HepG2 (cell line): ENCODE results near the gene TCF23. TPM values are rescaled to one million over a fixed set of nuclear protein-coding genes. Genes with fewer than 3 reads are reported as not detected.

Experiments used
- HIVEP1 ChIP-seq: sonication (generic); formaldehyde crosslinking; IDR thresholded peaks from 2 replicates; pipeline ENCODE4 v1.4.0; 2020; ENCODE audit warnings: mild to moderate bottlenecking, missing genetic modification reagents
- MED1 ChIP-seq: sonication (generic); formaldehyde crosslinking; IDR thresholded peaks from 2 replicates; pipeline ENCODE4 v1.4.0; 2020; ENCODE audit warnings: missing genetic modification reagents
- SMAD9 ChIP-seq: sonication (generic); formaldehyde crosslinking; IDR thresholded peaks from 2 replicates; pipeline ENCODE4 v1.5.1; 2020; ENCODE audit warnings: mild to moderate bottlenecking, missing genetic modification reagents
- SMYD3 ChIP-seq: sonication (generic); formaldehyde crosslinking; IDR thresholded peaks from 2 replicates; pipeline ENCODE4 v1.8.1; 2023; ENCODE audit warnings: mild to moderate bottlenecking, missing genetic modification reagents
- ZKSCAN1 ChIP-seq: fragments of 150-350 bp; IDR thresholded peaks from 2 replicates; pipeline ENCODE4 v1.6.1; 2014; ENCODE audit warnings: low read length
- ZKSCAN5 ChIP-seq: sonication (generic); formaldehyde crosslinking; IDR thresholded peaks from 2 replicates; pipeline ENCODE4 v1.5.1; 2020; ENCODE audit warnings: mild to moderate bottlenecking, missing genetic modification reagents
- ZNF17 ChIP-seq: sonication (generic); formaldehyde crosslinking; IDR thresholded peaks from 2 replicates; pipeline ENCODE4 v1.5.0; 2020; ENCODE audit warnings: mild to moderate bottlenecking, missing genetic modification reagents
- ZNF256 ChIP-seq: sonication (generic); formaldehyde crosslinking; conservative IDR thresholded peaks from 2 replicates; pipeline ENCODE4 v1.4.0; 2020; ENCODE audit warnings: missing genetic modification reagents
- polyA plus RNA-seq, 8 experiments: library from polyadenylated mRNA; depleted of rRNA in 3 of 8; stranded (reverse) in 7 of 8; unstranded in 1 of 8; fragments of >200 nt; fragmentation: Illumina TruSeq in 4 of 8; extraction: Trizol in 4 of 8; gene quantifications; 2 replicates each; pipeline versions ENCODE4 v1.2.1 to v1.2.3, GENCODE V29; 2011 to 2016; ENCODE audit warnings: low read depth in 4 of 8, missing spikeins in 1 of 8, mixed read lengths in 1 of 8; ENCODE audit not compliant: insufficient read depth in 1 of 8
- total RNA-seq, 5 experiments: library from RNA; depleted of rRNA; stranded (reverse); fragments of >200 nt; fragmentation: Illumina TruSeq; extraction: Trizol; gene quantifications; 2 replicates each; pipeline ENCODE4 v1.2.3, GENCODE V29; 2016; ENCODE audit warnings: low read depth in 1 of 5
- TF ChIP-seq, protein P1 (sequence below): sonication (generic); formaldehyde crosslinking; IDR thresholded peaks from 2 replicates; pipeline ENCODE4 v1.4.0; 2020; ENCODE audit warnings: mild to moderate bottlenecking, missing genetic modification reagents, borderline replicate concordance
- TF ChIP-seq, protein P2 (sequence below): sonication (generic); formaldehyde crosslinking; IDR thresholded peaks from 2 replicates; pipeline ENCODE4 v1.4.0; 2020; ENCODE audit warnings: missing genetic modification reagents
- TF ChIP-seq, protein P3 (sequence below): IDR thresholded peaks from 2 replicates; pipeline ENCODE4 v1.4.0; 2020; ENCODE audit warnings: mild to moderate bottlenecking, missing genetic modification reagents
- TF ChIP-seq, protein P4 (sequence below): sonication (generic); formaldehyde crosslinking; IDR thresholded peaks from 2 replicates; pipeline ENCODE4 v1.8.1; 2022; ENCODE audit warnings: low read depth, mild to moderate bottlenecking, missing genetic modification reagents
- TF ChIP-seq, protein P5 (sequence below): sonication (generic); formaldehyde crosslinking; IDR thresholded peaks from 2 replicates; pipeline ENCODE4 v1.9.0; 2022; ENCODE audit warnings: low read depth, missing genetic modification reagents

The TCF23 gene
- total and polyA plus RNA-seq, 2 of the 13 experiments (the other 11 are each of a cell fraction or from before 2014, with no cell fraction given): 0.02 to 1.4 TPM

DNA sequence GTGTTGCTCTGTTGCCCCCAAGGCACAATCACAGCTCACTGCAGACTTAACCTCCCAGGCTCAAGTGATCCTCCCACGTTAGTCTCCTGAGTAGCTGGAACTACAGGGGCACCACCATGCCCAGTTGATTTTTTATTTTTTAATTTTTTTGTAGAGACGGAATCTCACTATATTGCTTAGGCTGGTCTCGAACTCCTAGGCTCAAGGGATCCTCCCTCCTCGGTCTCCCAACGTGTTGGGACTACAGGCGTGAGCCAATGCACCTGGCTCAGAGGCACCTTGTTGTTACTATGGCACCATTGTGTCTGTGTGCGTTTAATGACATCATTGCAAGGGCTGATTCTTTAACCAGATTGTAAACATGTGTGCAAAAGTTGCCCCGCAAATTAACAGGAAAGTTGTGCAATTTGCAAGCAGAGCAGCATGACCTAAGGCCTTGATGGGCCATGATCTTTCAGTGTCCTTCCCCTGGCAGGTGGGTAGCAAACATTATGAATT lies 22.6 kb downstream of the TCF23 start (continued):
- TF ChIP-seq, protein P1, sequence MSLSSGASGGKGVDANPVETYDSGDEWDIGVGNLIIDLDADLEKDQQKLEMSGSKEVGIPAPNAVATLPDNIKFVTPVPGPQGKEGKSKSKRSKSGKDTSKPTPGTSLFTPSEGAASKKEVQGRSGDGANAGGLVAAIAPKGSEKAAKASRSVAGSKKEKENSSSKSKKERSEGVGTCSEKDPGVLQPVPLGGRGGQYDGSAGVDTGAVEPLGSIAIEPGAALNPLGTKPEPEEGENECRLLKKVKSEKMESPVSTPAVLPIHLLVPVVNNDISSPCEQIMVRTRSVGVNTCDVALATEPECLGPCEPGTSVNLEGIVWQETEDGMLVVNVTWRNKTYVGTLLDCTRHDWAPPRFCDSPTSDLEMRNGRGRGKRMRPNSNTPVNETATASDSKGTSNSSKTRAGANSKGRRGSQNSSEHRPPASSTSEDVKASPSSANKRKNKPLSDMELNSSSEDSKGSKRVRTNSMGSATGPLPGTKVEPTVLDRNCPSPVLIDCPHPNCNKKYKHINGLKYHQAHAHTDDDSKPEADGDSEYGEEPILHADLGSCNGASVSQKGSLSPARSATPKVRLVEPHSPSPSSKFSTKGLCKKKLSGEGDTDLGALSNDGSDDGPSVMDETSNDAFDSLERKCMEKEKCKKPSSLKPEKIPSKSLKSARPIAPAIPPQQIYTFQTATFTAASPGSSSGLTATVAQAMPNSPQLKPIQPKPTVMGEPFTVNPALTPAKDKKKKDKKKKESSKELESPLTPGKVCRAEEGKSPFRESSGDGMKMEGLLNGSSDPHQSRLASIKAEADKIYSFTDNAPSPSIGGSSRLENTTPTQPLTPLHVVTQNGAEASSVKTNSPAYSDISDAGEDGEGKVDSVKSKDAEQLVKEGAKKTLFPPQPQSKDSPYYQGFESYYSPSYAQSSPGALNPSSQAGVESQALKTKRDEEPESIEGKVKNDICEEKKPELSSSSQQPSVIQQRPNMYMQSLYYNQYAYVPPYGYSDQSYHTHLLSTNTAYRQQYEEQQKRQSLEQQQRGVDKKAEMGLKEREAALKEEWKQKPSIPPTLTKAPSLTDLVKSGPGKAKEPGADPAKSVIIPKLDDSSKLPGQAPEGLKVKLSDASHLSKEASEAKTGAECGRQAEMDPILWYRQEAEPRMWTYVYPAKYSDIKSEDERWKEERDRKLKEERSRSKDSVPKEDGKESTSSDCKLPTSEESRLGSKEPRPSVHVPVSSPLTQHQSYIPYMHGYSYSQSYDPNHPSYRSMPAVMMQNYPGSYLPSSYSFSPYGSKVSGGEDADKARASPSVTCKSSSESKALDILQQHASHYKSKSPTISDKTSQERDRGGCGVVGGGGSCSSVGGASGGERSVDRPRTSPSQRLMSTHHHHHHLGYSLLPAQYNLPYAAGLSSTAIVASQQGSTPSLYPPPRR (CRISPR knock-in tag): peak; percentile 73; the same call in 1 of the 2 replicates
- TF ChIP-seq, protein P2, sequence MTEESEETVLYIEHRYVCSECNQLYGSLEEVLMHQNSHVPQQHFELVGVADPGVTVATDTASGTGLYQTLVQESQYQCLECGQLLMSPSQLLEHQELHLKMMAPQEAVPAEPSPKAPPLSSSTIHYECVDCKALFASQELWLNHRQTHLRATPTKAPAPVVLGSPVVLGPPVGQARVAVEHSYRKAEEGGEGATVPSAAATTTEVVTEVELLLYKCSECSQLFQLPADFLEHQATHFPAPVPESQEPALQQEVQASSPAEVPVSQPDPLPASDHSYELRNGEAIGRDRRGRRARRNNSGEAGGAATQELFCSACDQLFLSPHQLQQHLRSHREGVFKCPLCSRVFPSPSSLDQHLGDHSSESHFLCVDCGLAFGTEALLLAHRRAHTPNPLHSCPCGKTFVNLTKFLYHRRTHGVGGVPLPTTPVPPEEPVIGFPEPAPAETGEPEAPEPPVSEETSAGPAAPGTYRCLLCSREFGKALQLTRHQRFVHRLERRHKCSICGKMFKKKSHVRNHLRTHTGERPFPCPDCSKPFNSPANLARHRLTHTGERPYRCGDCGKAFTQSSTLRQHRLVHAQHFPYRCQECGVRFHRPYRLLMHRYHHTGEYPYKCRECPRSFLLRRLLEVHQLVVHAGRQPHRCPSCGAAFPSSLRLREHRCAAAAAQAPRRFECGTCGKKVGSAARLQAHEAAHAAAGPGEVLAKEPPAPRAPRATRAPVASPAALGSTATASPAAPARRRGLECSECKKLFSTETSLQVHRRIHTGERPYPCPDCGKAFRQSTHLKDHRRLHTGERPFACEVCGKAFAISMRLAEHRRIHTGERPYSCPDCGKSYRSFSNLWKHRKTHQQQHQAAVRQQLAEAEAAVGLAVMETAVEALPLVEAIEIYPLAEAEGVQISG (CRISPR knock-in tag): 0 out of 2 replicates have a peak, but pooled peaks have one; percentile 46
- TF ChIP-seq, protein P3, sequence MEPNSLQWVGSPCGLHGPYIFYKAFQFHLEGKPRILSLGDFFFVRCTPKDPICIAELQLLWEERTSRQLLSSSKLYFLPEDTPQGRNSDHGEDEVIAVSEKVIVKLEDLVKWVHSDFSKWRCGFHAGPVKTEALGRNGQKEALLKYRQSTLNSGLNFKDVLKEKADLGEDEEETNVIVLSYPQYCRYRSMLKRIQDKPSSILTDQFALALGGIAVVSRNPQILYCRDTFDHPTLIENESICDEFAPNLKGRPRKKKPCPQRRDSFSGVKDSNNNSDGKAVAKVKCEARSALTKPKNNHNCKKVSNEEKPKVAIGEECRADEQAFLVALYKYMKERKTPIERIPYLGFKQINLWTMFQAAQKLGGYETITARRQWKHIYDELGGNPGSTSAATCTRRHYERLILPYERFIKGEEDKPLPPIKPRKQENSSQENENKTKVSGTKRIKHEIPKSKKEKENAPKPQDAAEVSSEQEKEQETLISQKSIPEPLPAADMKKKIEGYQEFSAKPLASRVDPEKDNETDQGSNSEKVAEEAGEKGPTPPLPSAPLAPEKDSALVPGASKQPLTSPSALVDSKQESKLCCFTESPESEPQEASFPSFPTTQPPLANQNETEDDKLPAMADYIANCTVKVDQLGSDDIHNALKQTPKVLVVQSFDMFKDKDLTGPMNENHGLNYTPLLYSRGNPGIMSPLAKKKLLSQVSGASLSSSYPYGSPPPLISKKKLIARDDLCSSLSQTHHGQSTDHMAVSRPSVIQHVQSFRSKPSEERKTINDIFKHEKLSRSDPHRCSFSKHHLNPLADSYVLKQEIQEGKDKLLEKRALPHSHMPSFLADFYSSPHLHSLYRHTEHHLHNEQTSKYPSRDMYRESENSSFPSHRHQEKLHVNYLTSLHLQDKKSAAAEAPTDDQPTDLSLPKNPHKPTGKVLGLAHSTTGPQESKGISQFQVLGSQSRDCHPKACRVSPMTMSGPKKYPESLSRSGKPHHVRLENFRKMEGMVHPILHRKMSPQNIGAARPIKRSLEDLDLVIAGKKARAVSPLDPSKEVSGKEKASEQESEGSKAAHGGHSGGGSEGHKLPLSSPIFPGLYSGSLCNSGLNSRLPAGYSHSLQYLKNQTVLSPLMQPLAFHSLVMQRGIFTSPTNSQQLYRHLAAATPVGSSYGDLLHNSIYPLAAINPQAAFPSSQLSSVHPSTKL: peak; percentile 98
- TF ChIP-seq ZKSCAN1 (peak; percentile 76), SMAD9 (0 out of 2 replicates have a peak, but pooled peaks have one; percentile 33), ZNF256 (CRISPR knock-in tag) (no peak), MED1 (CRISPR knock-in tag) (peak; percentile 100), ZKSCAN5 (CRISPR knock-in tag) (no peak), HIVEP1 (CRISPR knock-in tag) (no peak), ZNF17 (CRISPR knock-in tag) (no peak), SMYD3 (CRISPR knock-in tag) (peak; percentile 77; the same call in 1 of the 2 replicates)
- TF ChIP-seq, protein P4, sequence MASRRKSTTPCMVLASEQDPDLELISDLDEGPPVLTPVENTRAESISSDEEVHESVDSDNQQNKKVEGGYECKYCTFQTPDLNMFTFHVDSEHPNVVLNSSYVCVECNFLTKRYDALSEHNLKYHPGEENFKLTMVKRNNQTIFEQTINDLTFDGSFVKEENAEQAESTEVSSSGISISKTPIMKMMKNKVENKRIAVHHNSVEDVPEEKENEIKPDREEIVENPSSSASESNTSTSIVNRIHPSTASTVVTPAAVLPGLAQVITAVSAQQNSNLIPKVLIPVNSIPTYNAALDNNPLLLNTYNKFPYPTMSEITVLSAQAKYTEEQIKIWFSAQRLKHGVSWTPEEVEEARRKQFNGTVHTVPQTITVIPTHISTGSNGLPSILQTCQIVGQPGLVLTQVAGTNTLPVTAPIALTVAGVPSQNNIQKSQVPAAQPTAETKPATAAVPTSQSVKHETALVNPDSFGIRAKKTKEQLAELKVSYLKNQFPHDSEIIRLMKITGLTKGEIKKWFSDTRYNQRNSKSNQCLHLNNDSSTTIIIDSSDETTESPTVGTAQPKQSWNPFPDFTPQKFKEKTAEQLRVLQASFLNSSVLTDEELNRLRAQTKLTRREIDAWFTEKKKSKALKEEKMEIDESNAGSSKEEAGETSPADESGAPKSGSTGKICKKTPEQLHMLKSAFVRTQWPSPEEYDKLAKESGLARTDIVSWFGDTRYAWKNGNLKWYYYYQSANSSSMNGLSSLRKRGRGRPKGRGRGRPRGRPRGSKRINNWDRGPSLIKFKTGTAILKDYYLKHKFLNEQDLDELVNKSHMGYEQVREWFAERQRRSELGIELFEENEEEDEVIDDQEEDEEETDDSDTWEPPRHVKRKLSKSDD: peak; percentile 78
- TF ChIP-seq, protein P5, sequence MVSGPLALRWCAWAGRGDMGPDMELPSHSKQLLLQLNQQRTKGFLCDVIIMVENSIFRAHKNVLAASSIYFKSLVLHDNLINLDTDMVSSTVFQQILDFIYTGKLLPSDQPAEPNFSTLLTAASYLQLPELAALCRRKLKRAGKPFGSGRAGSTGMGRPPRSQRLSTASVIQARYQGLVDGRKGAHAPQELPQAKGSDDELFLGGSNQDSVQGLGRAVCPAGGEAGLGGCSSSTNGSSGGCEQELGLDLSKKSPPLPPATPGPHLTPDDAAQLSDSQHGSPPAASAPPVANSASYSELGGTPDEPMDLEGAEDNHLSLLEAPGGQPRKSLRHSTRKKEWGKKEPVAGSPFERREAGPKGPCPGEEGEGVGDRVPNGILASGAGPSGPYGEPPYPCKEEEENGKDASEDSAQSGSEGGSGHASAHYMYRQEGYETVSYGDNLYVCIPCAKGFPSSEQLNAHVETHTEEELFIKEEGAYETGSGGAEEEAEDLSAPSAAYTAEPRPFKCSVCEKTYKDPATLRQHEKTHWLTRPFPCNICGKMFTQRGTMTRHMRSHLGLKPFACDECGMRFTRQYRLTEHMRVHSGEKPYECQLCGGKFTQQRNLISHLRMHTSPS (CRISPR knock-in tag): no peak
